Measurements from ENCODE around the gene ENPP7. TPM values are rescaled to one million over a fixed set of nuclear protein-coding genes. Genes with fewer than 3 reads are reported as not detected.

ENPP7 gene
- total RNA-seq, 1 donor from 2014 or later = not detected

DNA sequence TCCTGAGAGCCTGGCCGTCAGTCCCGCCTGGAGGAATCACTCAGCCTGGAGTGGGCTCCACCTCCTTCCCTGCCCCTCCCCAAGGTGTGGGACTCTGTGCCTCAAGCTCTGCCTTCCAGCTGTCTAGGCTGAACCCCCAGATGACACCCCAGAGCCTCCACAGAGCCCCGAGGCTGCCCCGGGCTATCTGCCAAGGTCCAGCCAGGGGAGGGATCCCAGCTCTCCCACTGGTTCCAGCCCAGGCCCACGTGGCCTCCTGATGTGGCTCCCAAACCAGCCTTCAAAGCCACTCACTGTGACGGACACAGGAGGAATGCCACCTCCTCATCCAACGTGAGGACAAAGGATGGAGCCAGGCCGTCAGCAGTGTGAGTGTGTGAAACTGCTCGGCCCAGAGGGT, 45.6 kb upstream of the ENPP7 start:
- no peak for DNase-seq (ENCODE audit: low read depth)
- H3K4me3 ChIP-seq (ENCODE audit: low read depth, low read length) = no peak overlapping the region
- TF ChIP-seq, protein P1, sequence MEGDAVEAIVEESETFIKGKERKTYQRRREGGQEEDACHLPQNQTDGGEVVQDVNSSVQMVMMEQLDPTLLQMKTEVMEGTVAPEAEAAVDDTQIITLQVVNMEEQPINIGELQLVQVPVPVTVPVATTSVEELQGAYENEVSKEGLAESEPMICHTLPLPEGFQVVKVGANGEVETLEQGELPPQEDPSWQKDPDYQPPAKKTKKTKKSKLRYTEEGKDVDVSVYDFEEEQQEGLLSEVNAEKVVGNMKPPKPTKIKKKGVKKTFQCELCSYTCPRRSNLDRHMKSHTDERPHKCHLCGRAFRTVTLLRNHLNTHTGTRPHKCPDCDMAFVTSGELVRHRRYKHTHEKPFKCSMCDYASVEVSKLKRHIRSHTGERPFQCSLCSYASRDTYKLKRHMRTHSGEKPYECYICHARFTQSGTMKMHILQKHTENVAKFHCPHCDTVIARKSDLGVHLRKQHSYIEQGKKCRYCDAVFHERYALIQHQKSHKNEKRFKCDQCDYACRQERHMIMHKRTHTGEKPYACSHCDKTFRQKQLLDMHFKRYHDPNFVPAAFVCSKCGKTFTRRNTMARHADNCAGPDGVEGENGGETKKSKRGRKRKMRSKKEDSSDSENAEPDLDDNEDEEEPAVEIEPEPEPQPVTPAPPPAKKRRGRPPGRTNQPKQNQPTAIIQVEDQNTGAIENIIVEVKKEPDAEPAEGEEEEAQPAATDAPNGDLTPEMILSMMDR (IDR thresholded peaks at IDR 0.05; ENCODE audit: insufficient read depth, low read length, poor library complexity, severe bottlenecking) = no peak
- peaks cover 5% of the 10 kb centered on the region for H3K27me3 ChIP-seq (ENCODE audit: control insufficient read depth, insufficient read depth, low read length)
- no peaks in the 10 kb centered on the region for H3K36me3 ChIP-seq (ENCODE audit: control insufficient read depth, insufficient read depth, low read length)

DNA sequence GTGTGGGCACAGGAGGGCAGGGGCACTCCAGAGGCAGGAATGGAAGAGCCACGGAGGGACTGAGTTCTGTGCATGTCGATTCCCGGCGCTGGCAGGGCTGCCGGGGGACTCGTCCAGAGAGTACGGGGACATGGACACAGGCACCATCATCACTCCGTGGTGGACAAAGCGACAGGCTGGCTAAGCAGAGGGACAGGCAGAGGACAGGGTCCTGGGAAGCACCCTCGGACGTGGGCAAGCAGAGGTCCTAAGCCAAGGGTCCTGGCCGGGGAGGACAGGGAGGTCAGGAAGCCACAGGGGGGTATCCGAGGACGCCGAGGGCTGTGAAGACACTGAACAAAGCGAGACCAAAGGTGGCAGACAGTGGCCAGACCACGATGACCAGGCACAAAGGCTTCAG, 44.3 kb upstream of the ENPP7 start:
- Histone ChIP-seq H3K27me3 (ENCODE audit: control insufficient read depth, insufficient read depth, low read length) (peaks cover 7% of the 10 kb centered on the region), H3K36me3 (ENCODE audit: control insufficient read depth, insufficient read depth, low read length) (no peaks in the 10 kb centered on the region), H3K4me3 (ENCODE audit: low read depth, low read length) (no peak overlapping the region)
- TF ChIP-seq, protein P1 (IDR thresholded peaks at IDR 0.05; ENCODE audit: insufficient read depth, low read length, poor library complexity, severe bottlenecking) = no peak
- DNase-seq (ENCODE audit: low read depth) = no peak

GRCh38 chr17:79690466-79690865, 40.3 kb upstream of the ENPP7 start:
- Histone ChIP-seq H3K27me3 (ENCODE audit: control insufficient read depth, insufficient read depth, low read length) (peaks cover 11% of the 10 kb centered on the region), H3K36me3 (ENCODE audit: control insufficient read depth, insufficient read depth, low read length) (no peaks in the 10 kb centered on the region), H3K4me3 (ENCODE audit: low read depth, low read length) (no peak overlapping the region)
- TF ChIP-seq, protein P1 (IDR thresholded peaks at IDR 0.05; ENCODE audit: insufficient read depth, low read length, poor library complexity, severe bottlenecking) = no peak
- no peak for DNase-seq (ENCODE audit: low read depth)

DNA sequence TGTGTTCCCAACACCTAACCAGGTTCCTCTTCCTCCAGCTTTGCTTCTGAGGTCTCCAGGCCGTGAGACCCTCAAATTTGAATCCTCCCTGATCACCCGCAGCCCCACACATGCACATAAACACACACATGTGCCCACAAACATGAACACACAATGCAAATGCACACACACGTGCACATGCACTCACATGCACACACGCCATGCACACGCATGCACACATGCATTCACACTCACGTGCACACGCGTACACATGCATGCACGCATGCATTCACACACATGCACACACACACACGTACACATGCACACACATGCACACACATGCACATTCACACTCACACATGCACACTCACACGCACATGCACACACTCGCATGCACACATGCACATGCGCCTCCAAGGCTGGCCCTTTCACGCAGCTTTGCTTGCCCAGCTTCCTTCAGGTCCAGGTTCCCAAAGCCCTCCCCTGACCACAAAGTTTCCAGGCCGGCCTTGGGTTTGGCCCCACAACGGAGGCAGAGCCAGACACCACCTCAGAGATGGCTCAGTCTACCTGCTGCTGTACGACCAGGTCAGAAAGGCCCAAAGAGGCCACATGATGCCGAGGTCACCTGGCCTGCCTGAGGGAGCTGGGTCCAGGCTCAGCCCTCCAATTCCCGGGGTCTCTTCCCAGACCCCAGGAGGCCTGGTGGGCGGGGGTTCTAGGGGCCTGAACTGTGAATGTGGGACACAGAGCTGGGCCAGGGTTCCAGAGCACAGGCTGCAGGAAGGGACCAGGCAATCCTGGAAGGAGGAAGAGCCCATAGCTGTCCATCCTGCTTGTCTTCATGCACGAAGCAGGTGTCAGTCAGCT, 39.5 kb upstream of the ENPP7 start:
- Histone ChIP-seq H3K36me3 (ENCODE audit: control insufficient read depth, insufficient read depth, low read length) (no peaks in the 10 kb centered on the region), H3K27me3 (ENCODE audit: control insufficient read depth, insufficient read depth, low read length) (peaks cover 17% of the 10 kb centered on the region)

GRCh38 chr17:79691931-79692330, 38.8 kb upstream of the ENPP7 start:
- H3K27me3 ChIP-seq (ENCODE audit: control insufficient read depth, insufficient read depth, low read length) = peaks cover 20% of the 10 kb centered on the region
- TF ChIP-seq, protein P1 (IDR thresholded peaks at IDR 0.05; ENCODE audit: insufficient read depth, low read length, poor library complexity, severe bottlenecking) = no peak
- DNase-seq (ENCODE audit: low read depth) = no peak
- no peak overlapping the region for H3K4me3 ChIP-seq (ENCODE audit: low read depth, low read length)
- H3K36me3 ChIP-seq (ENCODE audit: control insufficient read depth, insufficient read depth, low read length) = no peaks in the 10 kb centered on the region

More for the DNA sequence above, 39.5 kb upstream of the ENPP7 start:
- no peak for DNase-seq (ENCODE audit: low read depth)
- TF ChIP-seq, protein P1 (IDR thresholded peaks at IDR 0.05; ENCODE audit: insufficient read depth, low read length, poor library complexity, severe bottlenecking) = no peak
- H3K4me3 ChIP-seq (ENCODE audit: low read depth, low read length) = no peak overlapping the region

DNA sequence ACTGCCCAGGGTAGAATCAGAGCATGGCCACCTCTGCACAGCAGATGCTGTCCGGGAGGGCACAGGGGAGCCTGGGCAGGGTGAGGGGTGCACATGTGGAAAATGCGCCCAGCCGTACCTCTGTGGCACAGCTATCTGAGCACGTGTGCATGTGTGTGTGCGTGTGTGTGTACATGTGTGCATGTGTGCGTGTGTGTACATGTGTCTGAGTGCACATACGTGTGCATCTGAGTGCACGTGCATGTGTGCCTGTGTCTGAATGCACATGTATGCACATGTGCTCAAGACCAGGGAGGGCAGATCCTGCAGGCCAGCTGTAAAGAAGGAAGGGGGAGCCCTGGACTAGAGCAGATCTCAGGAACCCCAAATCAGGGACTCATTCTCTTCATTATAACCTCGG, 37.3 kb upstream of the ENPP7 start:
- H3K27me3 ChIP-seq (ENCODE audit: control insufficient read depth, insufficient read depth, low read length) = peaks cover 27% of the 10 kb centered on the region
- TF ChIP-seq, protein P1 (IDR thresholded peaks at IDR 0.05; ENCODE audit: insufficient read depth, low read length, poor library complexity, severe bottlenecking) = no peak
- DNase-seq (ENCODE audit: low read depth) = no peak
- H3K4me3 ChIP-seq (ENCODE audit: low read depth, low read length) = no peak overlapping the region
- H3K36me3 ChIP-seq (ENCODE audit: control insufficient read depth, insufficient read depth, low read length) = no peaks in the 10 kb centered on the region
